ENCODE results near the gene SPOCK1. TPM values are rescaled to one million over a fixed set of nuclear protein-coding genes. Genes with fewer than 3 reads are reported as not detected.

Gene SPOCK1
- total and polyA plus RNA-seq, 9 of the 15 experiments (the other 6 are each of a cell fraction or from before 2014, with no cell fraction given): 0.01 to 0.35 (median 0.04) TPM; not detected in 6

DNA sequence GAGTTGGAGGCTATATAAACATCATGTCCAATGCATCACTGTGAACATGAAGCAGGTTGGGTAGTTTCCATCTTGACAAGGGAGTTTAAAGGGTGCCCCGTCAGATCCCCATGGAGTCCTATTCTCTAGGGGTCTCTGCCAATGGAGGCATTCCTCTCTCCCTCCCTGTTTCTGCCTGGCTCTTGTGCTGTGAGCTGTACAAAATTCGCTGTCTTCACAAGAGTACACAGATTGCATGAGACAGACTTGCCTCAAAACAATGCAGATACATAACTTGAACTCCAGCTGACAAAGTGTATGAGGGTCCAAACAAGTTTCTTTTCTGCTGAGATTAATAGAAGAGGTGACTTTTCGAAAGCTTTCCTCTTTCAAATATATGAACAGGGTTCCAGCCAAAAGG, 165.2 kb downstream of the SPOCK1 start:
- Histone ChIP-seq H3K4me2 (ENCODE audit: insufficient read depth, low read length) (no peak overlapping the region), H3K4me1 (replicated peaks in 1 of 2; ENCODE audit: control insufficient read depth in 2 of 2, insufficient read depth in 2 of 2, low read length in 2 of 2) (no peaks in the 10 kb centered on the region), H3K4me3 (no peak overlapping the region), H3K9ac (ENCODE audit: insufficient read depth in 1 of 2, low read depth in 2 of 2, low read length in 2 of 2) (no peak overlapping the region), H3K36me3 (ENCODE audit: control insufficient read depth, insufficient read depth, low read length) (no peaks in the 10 kb centered on the region), H3K9me1 (ENCODE audit: control insufficient read depth, insufficient read depth, low read length) (no peaks in the 10 kb centered on the region), H3K27me3 (ENCODE audit: control insufficient read depth in 2 of 2, insufficient read depth in 2 of 2, low read length in 2 of 2) (0 out of 5 replicates have a peak, but pooled peaks cover 0 to 4% of the 10 kb centered on the region in 2 experiments), H2AFZ (ENCODE audit: low read depth, low read length) (no peak overlapping the region), H3K27ac (ENCODE audit: extremely low read depth, low read depth, low read length) (no peak overlapping the region), H3K9me3 (replicated peaks; ENCODE audit: control insufficient read depth, insufficient read depth, low read depth, low read length) (no peaks in the 10 kb centered on the region), H3K79me2 (ENCODE audit: control insufficient read depth, insufficient read depth, low read length) (no peaks in the 10 kb centered on the region), H4K20me1 (replicated peaks; ENCODE audit: control insufficient read depth, insufficient read depth, low read length) (no peaks in the 10 kb centered on the region)
- DNase-seq (ENCODE audit: extremely low read depth in 1 of 4, low spot score in 3 of 4) (no peak), ATAC-seq (no peak), FAIRE-seq (no peak)
- ChIA-PET POLR2A (no interaction called here), CTCF (ENCODE audit: low intra/inter-chr PET ratio) (no interaction called here)
- 0% methylated on average over 3 of the region's 3 CpGs for WGBS (ENCODE audit: insufficient coverage, low coverage, missing lambda C conversion rate)
- in situ Hi-C loops (cut with MboI) (no loop called here), intact Hi-C loops (cut with micrococcal nuclease) (no loop called here)
- no TSS peak for BruUV-seq (replicated peaks)
- TF ChIP-seq SIX5 (IDR thresholded peaks at IDR 0.05; ENCODE audit: borderline replicate concordance in 1 of 2, insufficient read depth in 1 of 2, low read depth in 1 of 2, low read length in 2 of 2): no peak
- TF ChIP-seq, protein P1, sequence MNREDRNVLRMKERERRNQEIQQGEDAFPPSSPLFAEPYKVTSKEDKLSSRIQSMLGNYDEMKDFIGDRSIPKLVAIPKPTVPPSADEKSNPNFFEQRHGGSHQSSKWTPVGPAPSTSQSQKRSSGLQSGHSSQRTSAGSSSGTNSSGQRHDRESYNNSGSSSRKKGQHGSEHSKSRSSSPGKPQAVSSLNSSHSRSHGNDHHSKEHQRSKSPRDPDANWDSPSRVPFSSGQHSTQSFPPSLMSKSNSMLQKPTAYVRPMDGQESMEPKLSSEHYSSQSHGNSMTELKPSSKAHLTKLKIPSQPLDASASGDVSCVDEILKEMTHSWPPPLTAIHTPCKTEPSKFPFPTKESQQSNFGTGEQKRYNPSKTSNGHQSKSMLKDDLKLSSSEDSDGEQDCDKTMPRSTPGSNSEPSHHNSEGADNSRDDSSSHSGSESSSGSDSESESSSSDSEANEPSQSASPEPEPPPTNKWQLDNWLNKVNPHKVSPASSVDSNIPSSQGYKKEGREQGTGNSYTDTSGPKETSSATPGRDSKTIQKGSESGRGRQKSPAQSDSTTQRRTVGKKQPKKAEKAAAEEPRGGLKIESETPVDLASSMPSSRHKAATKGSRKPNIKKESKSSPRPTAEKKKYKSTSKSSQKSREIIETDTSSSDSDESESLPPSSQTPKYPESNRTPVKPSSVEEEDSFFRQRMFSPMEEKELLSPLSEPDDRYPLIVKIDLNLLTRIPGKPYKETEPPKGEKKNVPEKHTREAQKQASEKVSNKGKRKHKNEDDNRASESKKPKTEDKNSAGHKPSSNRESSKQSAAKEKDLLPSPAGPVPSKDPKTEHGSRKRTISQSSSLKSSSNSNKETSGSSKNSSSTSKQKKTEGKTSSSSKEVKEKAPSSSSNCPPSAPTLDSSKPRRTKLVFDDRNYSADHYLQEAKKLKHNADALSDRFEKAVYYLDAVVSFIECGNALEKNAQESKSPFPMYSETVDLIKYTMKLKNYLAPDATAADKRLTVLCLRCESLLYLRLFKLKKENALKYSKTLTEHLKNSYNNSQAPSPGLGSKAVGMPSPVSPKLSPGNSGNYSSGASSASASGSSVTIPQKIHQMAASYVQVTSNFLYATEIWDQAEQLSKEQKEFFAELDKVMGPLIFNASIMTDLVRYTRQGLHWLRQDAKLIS (CRISPR knock-in tag; IDR thresholded peaks at IDR 0.05): no peak
- TF ChIP-seq ZC3H11A (IDR thresholded peaks at IDR 0.05; ENCODE audit: low read depth, low read length): no peak
- TF ChIP-seq, protein P2, sequence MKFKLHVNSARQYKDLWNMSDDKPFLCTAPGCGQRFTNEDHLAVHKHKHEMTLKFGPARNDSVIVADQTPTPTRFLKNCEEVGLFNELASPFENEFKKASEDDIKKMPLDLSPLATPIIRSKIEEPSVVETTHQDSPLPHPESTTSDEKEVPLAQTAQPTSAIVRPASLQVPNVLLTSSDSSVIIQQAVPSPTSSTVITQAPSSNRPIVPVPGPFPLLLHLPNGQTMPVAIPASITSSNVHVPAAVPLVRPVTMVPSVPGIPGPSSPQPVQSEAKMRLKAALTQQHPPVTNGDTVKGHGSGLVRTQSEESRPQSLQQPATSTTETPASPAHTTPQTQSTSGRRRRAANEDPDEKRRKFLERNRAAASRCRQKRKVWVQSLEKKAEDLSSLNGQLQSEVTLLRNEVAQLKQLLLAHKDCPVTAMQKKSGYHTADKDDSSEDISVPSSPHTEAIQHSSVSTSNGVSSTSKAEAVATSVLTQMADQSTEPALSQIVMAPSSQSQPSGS (CRISPR knock-in tag; IDR thresholded peaks at IDR 0.05): no peak
- TF ChIP-seq, protein P3, sequence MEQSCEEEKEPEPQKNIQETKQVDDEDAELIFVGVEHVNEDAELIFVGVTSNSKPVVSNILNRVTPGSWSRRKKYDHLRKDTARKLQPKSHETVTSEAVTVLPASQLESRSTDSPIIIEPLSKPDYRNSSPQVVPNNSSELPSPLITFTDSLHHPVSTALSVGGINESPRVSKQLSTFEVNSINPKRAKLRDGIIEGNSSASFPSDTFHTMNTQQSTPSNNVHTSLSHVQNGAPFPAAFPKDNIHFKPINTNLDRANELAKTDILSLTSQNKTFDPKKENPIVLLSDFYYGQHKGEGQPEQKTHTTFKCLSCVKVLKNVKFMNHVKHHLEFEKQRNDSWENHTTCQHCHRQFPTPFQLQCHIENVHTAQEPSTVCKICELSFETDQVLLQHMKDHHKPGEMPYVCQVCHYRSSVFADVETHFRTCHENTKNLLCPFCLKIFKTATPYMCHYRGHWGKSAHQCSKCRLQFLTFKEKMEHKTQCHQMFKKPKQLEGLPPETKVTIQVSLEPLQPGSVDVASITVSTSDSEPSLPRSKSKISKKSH (CRISPR knock-in tag; IDR thresholded peaks at IDR 0.05): no peak
- TF ChIP-seq ZNF507 (tag; conservative IDR thresholded peaks at IDR 0.05): no peak
- TF ChIP-seq ZNF212 (CRISPR knock-in tag; IDR thresholded peaks at IDR 0.05): no peak
